Inflammatory macrophage (primary cell): ENCODE data around the gene MPZL2.

Experiments
- DNase-seq, 2 donors: peaks; one replicate each; pipeline ENCODE4 v3.0.0-alpha.2; 2020 to 2022

The MPZL2 gene

DNA sequence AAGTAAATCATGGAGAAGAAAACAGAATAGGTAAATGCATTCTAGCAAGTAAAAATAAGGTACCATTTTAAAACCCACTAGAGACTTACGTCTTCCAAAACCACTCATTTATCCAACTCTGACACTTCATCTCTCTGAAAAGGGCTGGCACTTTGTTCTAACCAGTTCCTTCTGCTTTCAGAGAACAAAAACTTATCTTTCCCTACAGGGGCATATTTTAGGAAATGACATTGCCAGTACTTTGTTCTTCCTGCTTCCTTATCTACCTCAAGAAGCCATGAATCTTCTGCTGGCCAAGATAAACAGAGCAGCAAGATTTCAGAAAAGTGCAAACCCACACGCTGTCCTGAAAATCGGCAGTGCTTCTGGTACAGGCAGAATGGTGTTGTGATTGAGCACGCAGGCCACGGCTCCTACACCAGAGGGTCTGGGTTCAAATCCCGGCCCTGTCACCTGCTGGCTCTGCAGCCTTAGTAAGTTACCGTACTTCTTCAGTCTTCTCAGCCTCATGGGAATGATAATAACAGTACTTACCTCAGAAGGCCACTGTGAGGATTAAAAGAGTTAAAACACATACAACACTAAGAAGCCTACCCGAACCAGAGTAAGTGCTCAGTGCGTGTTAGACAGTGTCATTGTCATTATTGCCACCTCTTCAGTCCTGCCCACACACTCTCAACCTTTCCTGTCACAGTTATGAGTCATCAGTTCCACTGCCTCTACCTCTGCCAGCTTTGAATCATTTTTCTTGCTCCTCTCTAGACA lies 22.9 kb downstream of the MPZL2 start:
- peak; percentile 74 to 85 for DNase-seq

DNA sequence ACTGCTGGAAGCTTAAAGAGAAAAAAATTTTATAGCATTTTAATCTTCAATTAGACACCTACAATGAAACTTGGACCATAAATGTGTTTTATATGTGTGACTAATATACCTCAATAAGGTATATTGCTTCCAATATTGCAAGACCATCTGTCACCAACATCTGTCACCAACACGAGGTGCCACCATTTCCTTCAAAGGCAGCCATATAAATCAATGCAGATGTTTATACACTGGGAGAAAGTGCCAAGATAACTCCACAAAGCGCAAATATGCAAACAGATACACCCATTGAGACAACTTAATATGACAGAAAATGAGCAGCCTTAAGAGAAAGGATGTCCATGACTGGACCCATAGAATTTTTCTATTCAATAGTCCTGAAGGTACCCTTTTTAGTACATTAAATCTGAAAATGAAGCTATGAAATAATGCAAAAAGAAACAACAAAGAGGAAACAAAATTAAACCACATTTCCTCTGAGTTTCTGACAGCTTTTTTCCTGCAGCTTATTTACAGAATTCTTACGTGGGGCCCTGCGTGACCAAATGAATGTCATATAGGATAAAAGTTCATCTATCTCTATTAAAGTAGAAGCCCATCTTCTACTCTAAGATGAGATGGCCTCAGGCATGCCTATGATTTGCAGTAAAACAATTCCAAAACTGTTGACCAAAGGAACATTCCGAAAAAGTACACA lies 24.4 kb downstream of the MPZL2 start:
- no peak for DNase-seq

DNA sequence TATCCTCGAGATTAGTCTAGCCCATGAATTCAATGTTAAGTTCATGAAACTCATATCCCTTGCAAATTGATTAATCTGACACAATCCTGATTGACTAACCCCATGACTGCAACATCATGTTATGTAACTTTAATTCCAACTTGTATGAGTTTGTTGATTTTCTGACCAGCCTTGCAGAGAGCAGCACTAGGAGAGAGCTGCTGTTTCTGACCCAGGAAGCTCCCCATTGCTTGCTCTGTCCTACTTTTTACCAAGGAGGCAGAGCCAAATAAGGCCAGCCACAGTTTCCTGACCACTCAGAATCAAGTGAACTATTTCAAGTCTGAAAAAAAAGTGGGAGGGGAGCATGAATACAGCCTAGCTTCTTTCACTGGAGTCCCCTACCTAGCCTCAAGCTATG lies 25.2 kb downstream of the MPZL2 start:
- DNase-seq: peak; percentile 62 to 66

DNA sequence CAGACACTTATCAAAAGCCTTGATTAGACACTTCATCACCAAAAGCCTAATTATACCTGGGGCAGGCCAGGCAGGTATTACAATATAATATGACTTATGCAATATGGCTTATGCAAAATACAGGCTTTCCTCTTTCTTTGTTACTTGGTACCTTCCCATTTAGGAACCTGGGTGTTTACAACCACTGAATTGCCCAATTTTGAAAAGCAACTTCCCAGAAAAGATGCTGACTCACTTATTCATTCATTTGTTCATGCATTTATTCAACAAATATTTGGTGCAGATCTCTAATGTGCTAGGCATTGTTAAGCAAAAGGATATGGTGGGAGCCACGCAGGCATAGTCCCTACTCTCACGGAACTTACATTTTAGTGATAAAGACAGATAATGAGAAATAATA lies 25.7 kb downstream of the MPZL2 start:
- peak; percentile 67 to 84 for DNase-seq

DNA sequence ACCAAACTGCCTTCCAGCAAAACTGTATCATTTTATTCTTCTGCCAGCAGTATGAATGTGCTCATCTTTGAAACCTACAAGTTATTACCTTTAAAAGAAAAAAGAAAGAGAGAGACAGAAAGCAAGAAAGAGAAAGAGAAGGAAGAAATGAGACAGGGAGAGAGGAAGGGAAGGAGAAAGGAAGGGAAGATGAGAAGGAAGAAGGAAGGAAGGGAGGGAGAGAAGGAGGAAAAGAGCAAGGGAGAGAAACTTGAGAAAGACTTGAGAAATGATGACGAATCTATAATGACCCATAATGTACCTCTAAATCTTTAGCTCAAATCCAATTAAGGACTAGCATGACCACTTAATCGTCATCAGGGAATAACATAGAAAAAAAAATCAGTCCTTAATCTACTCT lies 27.9 kb downstream of the MPZL2 start:
- DNase-seq: no peak

DNA sequence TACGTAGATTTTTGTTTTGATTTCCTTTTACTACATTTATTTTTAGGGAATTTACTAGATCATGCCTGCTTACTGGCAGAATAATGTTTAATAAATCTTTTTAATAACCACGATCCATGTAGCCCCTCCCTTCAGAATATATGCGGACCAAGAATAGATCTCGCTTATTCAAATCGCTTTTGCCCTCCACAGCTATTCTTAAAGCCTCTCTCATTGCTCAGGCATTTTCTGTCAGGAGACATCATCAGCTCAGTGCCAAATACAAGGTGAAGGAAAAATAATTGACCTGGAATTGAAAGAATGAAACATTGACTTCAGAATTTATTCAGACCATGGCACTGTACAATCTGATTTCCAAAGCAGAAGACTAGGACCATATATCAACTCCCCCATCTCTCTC lies 29.3 kb downstream of the MPZL2 start:
- no peak for DNase-seq

DNA sequence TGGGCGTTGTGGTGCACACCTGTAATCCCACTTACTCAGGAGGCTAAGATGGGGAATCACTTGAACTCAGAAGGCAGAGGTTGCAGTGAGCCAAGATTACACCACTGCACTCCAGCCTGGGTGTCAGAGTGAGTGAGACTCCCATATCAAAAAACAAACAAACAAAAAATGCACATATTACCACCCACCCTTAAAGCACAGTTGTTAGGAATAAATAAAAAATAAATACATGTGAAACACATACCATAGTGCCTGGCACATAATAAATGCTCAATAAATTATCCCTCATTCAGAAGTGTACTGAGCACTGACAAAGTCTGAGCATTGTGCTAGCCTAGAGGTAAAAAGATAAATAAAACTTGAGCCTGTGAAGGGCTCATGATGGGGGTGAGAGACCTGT lies 30.2 kb downstream of the MPZL2 start:
- DNase-seq: no peak

DNA sequence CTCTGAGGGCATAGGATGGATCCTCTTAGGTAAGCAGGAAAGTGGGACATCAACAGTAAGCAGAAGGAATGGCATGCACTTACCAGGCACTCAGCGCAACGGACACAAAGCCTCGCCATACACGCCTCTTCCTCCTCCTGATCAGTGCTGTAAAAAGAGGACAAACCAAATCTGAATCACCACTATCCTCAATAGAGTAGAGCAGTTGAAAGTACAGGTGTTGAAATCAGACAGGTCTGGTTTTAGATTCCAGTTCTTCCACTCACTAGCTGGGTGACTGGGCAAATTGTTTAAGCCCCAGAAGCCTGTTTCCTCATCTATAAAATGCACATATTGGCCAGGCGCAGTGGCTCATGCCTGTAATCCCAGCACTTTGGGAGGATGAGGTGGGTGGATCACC lies 30.7 kb downstream of the MPZL2 start:
- no peak for DNase-seq

DNA sequence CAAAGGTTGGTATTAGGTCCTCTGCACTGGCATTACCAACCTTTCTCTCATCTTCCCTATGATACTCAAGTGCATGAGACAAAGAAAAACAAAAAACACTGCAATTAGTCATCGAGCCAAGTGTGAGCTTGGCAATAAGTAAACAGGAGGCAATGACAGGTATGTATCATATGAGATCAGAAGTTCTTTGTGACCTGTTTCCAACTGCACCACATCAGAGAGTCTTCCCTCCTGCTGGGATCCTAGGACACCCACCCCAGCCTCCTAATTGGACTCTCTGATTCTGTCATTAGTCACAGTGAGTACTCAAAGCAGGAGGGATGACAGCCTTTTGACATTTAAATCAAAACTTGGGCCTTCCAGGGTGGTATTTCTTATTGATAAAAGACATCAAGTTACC lies 31.4 kb downstream of the MPZL2 start:
- DNase-seq: no peak

DNA sequence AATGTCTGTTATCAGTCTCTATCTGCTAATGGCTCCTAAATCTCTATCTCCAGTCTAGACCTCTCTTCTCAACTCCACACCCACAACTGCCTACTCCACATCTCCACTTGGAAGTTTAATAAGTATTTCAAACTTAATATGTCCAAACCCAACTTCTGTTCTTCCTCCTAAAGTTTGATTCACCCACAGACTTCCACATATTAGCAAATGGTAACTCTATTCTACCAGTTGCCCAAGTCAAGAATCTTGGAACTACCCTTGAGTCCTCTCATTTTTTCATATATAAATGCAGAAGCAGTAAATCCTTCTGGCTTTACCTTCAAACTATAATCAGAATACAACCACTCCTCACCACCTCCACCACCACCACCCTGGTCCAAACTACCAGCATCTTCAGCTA lies 32.6 kb downstream of the MPZL2 start:
- peak; percentile 54 to 71 for DNase-seq

DNA sequence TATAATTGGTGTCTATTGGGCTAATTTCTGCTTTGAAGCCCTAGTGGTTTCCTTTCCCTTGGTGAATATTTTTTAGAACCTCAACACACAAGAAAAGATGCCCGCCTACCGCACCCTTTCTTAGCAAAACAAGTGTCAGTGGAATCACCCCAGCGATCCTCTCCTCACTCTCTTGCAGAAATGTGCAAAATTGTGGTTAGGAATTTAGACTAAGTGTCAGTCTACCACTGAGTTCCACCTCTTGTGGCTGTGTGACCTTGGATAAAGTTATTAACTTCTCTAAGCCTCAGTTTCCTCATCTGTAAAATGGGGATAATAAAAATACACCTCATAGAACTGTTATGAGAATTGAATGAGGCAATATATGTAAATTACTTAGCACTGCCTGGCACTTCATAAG lies 34.0 kb downstream of the MPZL2 start:
- DNase-seq: no peak

DNA sequence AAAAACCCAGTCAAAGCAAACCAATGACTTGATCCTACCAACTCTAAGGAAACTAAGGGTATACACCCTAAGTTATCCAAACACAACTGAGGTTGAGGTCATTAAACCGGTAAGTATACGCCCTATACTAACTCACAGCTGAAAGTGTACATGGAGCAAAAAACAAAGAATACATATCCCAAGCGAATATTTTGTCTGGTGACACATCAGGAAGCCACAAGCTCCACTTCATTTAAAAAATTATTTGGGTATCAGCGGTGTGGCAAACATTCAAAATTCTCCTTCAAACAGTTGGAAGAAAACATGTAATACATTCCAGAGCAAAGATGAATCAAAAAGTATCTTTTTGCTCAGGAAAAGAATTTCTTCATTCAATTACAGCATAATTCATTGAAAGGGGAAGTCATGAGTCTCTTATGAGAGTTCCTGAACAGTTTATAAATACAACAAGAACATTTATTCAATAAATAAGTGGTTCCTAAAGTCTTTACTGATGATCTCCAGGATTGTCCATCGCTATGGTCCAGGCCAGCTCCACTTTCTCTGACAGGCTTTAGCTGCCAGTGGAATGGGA lies 34.7 kb downstream of the MPZL2 start:
- peak in 1 of 2 donors; percentile 84 for DNase-seq

DNA sequence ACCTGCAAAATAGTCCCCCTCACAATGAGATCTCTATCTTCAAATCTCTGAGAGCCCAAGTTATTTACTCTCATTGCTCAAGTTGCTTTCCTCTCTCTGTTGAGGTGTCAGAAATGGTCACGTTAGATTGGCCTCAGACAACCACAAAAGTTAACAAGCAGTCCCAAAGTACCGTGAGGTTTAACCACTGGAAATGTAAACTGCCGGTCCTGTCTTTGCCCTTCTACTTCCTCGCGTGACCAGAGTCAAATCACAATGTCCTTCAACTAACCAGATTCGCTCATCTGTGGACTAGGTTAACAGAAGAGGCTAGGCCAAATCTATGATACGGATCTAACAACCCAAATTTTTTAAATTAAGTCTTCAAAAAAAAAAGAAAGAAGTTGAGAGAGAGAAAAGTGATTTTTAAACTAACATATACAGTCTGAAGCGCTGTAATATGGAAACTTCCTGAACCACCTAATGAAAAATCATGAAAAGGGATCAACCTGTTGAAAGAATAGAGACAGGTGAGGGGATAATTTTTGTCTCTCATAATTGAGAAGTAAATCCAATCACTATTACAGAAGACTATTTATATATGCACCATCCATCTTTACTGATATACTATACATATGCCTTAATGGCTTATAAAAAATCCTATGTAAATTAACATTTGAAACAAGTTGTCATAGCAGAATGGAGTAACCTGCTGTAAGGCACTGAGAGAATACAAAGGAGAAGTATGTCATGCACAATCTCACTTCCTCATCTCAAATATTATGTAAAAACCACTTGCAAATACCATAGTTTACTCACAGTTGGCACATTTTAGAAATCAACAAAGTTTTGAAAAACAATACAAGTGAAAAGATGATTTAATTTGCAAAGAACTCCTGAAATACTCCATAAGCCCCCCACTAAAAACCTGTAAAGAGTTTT lies 36.0 kb downstream of the MPZL2 start:
- DNase-seq: peak; percentile 67 to 91

DNA sequence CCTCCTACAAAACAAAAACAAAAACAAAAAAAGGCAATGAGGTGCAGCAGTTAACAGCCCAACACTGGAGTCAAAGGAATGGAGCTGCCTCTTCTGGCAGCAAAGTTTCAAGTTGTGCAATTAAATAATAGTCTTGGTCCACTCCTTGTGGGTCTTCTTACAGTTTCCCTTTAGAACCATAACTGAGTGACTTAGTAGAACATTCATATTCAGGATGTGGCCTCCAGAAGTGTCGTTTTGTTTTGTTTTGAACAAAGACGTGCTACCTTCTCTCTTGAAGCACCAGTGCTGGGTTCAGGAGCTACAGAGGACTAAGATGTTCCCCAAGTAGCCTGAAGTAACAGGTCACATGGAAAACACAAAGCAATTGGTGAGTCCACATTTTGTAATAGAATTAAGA lies 37.3 kb downstream of the MPZL2 start:
- DNase-seq: peak; percentile 41 to 52

DNA sequence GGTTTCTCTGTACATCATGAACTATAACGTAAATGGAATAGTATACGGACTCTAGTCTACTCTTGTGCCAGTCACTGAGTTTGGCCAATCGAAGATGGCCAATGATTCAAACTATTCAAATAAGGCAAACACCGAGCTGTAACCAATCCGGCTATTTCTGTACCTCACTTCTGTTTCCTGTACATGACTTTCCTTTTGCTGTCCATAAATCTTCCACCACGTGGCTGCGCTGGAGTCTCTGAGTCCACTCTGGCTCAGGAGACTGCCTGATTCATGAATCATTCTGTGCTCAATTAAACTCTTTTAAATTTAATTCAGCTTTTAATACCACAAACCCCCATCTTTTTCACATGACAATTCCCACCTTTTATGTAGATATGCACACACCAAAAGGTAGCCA lies 37.8 kb downstream of the MPZL2 start:
- peak; percentile 77 to 79 for DNase-seq

DNA sequence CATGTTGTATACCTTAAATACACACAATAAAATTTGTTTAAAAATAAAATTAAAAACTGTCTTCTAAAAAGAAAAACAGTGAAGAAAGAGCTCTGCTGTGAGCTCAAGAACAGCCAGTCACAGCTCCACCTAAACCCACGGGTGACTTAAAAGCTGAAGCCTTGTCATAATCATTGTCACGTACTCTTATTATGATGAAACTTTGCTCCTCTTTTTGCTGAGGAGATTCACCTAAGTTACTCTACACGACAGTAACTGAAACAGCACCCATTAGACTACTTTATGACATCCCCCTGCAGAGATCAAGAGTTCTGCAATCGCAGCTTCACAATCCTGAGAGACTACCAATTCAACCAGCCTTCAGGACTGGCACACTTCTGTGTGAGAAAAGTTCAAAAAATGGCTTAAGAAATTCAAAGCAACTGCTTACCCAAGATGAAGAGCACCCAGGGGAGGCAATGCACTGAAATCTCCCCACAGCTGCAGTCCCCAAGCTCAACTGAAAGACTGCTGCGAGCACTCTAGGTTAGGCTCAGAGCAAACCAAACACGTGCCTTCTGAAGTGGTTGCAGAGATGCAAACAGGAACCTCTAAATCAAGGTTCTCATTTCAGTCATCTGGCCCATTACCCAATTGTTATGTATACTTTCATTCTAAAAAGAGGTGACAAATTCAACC lies 39.4 kb downstream of the MPZL2 start, which contains the start of gene JAML:
Gene JAML, minus strand, starts transcription at position 501 of the 678 bp plus-strand sequence. CDS start 10,145 bp downstream, outside the sequence.
- DNase-seq: peak; percentile 85 to 87

DNA sequence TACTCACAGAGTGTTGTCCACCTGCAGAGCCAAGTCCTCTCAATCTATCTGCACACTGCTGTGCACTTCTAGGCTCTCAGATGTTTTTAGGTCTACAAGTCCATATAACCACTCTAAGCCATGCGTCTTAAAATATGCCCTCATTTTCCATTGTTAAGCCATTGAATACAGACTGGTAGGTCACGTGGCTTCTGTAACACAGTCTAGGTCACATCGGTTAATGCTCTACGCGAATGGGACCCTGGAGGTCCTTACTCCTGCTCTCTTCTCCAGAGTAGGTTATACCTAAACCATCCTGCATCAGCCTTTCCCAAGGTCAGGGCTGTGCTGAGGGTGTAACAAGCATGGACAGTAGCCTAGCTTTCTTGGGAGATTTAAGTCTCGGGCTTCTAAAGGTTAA lies 40.1 kb downstream of the MPZL2 start:
- no peak for DNase-seq

DNA sequence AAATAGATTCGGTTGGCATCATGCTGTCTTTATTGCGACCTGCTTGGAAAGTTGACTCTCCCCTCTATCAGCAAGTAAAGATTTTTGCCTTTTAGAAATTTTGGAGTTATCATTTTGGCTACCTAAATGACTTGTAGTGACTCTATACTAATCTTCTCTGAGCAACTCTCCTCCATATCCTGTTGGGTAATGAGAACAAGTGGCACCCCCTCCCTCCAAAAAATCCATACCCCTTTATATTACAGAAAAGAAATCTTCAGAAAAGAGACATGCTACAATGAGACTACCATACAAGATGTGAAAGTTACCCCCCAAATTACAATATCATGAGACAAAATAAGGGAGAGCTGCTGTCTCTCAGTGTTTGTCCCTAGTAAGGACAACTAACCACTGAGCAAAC lies 40.5 kb downstream of the MPZL2 start:
- no peak for DNase-seq

DNA sequence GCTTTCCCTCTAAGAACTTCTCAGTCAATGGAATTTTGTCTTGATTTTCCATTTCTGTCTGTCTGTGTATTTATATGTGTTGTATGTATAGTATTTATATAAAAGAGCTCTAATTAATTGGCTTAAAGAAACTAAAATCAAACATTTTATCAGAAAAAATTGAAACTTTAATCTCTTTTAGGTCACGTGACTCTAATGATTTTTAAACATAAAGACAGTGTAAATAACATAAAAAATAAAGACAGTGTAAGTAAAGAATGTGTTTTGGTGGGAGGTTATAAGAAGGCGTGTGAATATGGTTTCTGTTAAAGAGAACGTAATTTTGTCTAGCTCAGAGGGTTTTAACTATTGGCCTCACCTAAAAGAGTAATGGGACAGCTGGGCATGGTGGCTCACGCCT lies 41.7 kb downstream of the MPZL2 start:
- no peak for DNase-seq

DNA sequence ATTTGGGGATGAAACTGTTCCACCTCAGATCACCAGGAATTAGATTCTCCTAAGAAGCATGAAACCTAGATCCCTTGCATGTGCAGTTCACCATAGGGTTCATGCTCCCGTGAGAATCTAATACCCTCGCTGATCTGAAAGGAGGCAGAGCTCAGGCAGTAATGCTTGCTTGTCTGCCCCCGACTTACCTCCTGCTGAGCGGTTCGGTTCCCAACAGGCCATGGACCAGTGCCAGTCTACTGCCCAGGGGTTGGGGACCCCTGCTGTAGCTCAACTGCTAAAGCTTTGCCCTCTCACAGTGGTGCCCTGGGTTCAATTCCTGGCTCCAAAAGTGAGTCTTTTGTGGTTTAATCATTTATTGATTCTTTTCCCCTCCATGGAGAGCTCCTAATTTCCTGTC lies 42.7 kb downstream of the MPZL2 start:
- DNase-seq: no peak

DNA sequence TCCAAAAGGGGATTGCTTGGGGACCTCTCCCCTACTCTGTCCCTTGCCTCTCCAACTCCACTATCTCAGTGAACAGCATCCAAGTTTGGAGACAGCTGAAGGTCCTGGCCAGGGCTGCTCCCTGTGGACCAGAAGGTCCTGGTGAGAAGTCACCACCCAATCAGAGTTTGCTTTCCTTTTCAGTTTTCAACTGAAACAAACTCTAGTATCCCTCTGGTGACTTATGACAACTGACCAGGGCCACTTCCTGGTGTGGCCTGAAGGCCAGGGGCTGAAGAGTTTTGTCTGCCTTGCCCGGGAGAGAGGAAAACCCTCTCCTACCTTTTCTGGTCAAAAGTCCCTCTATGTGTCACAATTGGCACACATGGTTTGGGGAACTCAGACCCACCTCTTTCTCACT lies 44.4 kb downstream of the MPZL2 start:
- no peak for DNase-seq

DNA sequence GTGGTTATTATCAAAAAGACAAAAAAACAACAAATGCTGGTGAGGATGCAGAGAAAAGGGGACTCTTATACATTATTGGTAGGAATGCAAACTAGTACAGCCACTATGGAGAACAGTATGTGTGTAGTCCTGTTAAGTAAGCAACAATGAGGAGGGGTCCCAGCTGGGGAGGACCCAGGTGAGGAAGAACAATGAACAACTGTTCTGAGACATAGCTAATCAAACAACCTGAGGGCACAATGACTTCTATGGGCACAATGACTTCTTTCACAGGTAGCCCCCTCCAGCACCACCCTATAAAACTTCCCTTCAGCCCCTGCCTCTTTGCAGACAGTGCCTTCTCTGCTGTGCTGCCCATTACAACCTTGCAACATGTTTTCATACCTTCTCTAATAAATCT lies 44.9 kb downstream of the MPZL2 start:
- DNase-seq: no peak
